WTC11 (cell line): Measurements from ENCODE around the gene KLHL30.

Experiments
- TCF7 ChIP-seq: sonication (generic); formaldehyde crosslinking; IDR thresholded peaks from 2 replicates; pipeline ENCODE4 v1.8.0; 2022; ENCODE audit warnings: mild to moderate bottlenecking, low read depth, missing genetic modification reagents, moderate library complexity
- TF ChIP-seq, protein P1 (sequence below): fragments of 200-600 bp; IDR thresholded peaks from 2 replicates; pipeline ENCODE4 v1.8.0; 2022; ENCODE audit warnings: antibody characterized with exemption

GRCh38 chr2:238151205-238151604 is 12.7 kb downstream of the KLHL30 start:
- TF ChIP-seq, protein P1, sequence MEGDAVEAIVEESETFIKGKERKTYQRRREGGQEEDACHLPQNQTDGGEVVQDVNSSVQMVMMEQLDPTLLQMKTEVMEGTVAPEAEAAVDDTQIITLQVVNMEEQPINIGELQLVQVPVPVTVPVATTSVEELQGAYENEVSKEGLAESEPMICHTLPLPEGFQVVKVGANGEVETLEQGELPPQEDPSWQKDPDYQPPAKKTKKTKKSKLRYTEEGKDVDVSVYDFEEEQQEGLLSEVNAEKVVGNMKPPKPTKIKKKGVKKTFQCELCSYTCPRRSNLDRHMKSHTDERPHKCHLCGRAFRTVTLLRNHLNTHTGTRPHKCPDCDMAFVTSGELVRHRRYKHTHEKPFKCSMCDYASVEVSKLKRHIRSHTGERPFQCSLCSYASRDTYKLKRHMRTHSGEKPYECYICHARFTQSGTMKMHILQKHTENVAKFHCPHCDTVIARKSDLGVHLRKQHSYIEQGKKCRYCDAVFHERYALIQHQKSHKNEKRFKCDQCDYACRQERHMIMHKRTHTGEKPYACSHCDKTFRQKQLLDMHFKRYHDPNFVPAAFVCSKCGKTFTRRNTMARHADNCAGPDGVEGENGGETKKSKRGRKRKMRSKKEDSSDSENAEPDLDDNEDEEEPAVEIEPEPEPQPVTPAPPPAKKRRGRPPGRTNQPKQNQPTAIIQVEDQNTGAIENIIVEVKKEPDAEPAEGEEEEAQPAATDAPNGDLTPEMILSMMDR, result no peak
- no peak for TF ChIP-seq TCF7 (CRISPR knock-in tag)
